ENCODE measurements around the gene CLDN17.

DNA sequence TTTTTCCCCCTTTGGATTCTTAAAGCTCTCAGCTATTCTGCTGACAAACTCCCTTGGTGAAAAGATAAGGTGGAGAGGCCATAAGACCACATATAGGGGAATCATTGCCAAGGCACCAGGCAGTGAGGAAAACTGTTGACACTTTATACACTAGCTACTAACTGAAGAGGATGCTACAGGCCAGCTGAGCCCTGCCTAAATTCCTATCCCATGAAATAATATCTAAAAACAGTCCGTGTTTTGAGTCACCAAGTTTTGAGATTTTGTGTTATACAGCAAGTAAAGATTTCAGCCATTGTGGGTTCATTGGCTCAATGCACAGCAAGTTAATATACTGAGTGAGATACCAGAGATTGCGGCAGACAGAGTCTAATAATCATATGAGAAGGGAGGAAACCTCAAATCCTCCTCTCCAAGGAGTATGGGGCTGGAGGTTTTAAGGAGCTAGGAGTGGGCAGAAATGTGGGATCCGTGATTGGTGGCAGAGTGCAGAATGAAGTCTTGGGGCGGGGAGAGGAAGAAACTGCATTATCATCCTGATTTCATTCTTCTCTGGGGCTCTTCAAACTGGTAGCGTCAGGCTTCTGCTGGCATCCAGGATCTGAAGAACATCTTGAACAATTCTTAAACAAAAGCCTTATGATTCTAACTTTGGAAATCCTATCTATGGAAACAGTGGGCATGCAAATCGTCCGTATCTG, 40.1 kb upstream of the CLDN17 start:
- no peak for TF ChIP-seq EZH2 (IDR thresholded peaks at IDR 0.05)
- no peak for TF ChIP-seq POLR2AphosphoS5 (IDR thresholded peaks at IDR 0.05; ENCODE audit: borderline replicate concordance, low read depth, low read length)
